SK-N-SH (cell line): ENCODE results near the gene REEP1. TPM values are rescaled to one million over a fixed set of nuclear protein-coding genes. Genes with fewer than 3 reads are reported as not detected.

Experiments used
- CTCF ChIA-PET: fragments of 300-600, 350-600 bp; formaldehyde crosslinking; extraction: SDS; loops from one replicate; lab custom pipeline; 2021; lab: Yijun Ruan, JAX
- POLR2A ChIA-PET: fragments of 350-600 bp; sonication (Branson Sonifier 250); formaldehyde crosslinking; extraction: SDS; loops from one replicate; lab custom pipeline; 2020; ENCODE audit warnings: antibody characterized with exemption, inconsistent platforms; lab: Yijun Ruan, JAX
- DNase-seq: peaks from one replicate; pipeline ENCODE4 v3.0.0; 2012
- H2AFZ ChIP-seq: fragments of 200-600 bp; sonication (generic); 2 replicates; pipeline ENCODE4 v1.8.1; 2016; ENCODE audit warnings: antibody characterized with exemption, mild to moderate bottlenecking, low read depth
- H3F3A ChIP-seq: fragments of 200-600 bp; sonication (generic); replicated peaks from 2 replicates; pipeline ENCODE3; 2016; ENCODE audit warnings: antibody characterized with exemption, mild to moderate bottlenecking; ENCODE audit not compliant: insufficient read depth
- H3K27ac ChIP-seq, 2 experiments: fragments of 200-500 bp in 1 of 2; fragments of 200-600 bp in 1 of 2; sonication (Bioruptor generic) in 1 of 2; sonication (generic), shearing (Covaris generic) in 1 of 2; 2 replicates each; pipeline versions ENCODE4 v1.5.1 to v1.6.1; 2014 to 2016; ENCODE audit warnings: low read depth in 2 of 2, inconsistent platforms in 1 of 2, low read length in 1 of 2, mild to moderate bottlenecking in 1 of 2, mixed read lengths in 1 of 2
- H3K27me3 ChIP-seq: fragments of 200-600 bp; sonication (generic), shearing (Covaris generic); 2 replicates; pipeline ENCODE4 v1.6.1; 2016; ENCODE audit warnings: mixed run types; ENCODE audit not compliant: insufficient read depth
- H3K36me3 ChIP-seq, 2 experiments: fragments of 200-500 bp in 1 of 2; fragments of 200-600 bp in 1 of 2; sonication (Bioruptor generic) in 1 of 2; sonication (generic) in 1 of 2; replicated peaks in 1 of 2; 2 replicates each; pipeline versions ENCODE3 to v1.5.1; 2014 to 2016; ENCODE audit warnings: low read length in 1 of 2, mild to moderate bottlenecking in 1 of 2; ENCODE audit not compliant: insufficient read depth in 2 of 2, control insufficient read depth in 1 of 2
- H3K4me1 ChIP-seq, 2 experiments: fragments of 200-500 bp in 1 of 2; fragments of 200-600 bp in 1 of 2; sonication (Bioruptor generic) in 1 of 2; sonication (generic), shearing (Covaris generic) in 1 of 2; 2 replicates each; pipeline versions ENCODE4 v1.5.1 to v1.6.1; 2014 to 2016; ENCODE audit warnings: low read depth in 1 of 2, low read length in 1 of 2, mixed run types in 1 of 2; ENCODE audit not compliant: insufficient read depth in 2 of 2, control insufficient read depth in 1 of 2
- H3K4me2 ChIP-seq: fragments of 200-600 bp; sonication (generic), shearing (Covaris generic); 2 replicates; pipeline ENCODE4 v1.6.1; 2017; ENCODE audit warnings: mixed run types
- H3K4me3 ChIP-seq, 2 experiments: fragments of 200-500 bp in 1 of 2; fragments of 200-600 bp in 1 of 2; sonication (Bioruptor generic) in 1 of 2; sonication (generic), shearing (Covaris generic) in 1 of 2; 2 replicates each; pipeline versions ENCODE4 v1.5.1 to v1.8.1; 2014 to 2016; ENCODE audit warnings: low read depth in 2 of 2, inconsistent platforms in 1 of 2, low read length in 1 of 2, mild to moderate bottlenecking in 1 of 2, mixed read lengths in 1 of 2, moderate library complexity in 1 of 2
- H3K79me2 ChIP-seq: fragments of 200-600 bp; sonication (generic); 2 replicates; pipeline ENCODE4 v1.8.1; 2017; ENCODE audit warnings: mild to moderate bottlenecking; ENCODE audit not compliant: insufficient read depth
- H3K9ac ChIP-seq: fragments of 200-600 bp; sonication (generic); 2 replicates; pipeline ENCODE4 v1.6.1; 2017; ENCODE audit warnings: mixed run types
- H3K9me2 ChIP-seq: fragments of 200-600 bp; sonication (generic); 2 replicates; pipeline ENCODE4 v1.6.1; 2017; ENCODE audit warnings: mixed run types
- H3K9me3 ChIP-seq: fragments of 200-600 bp; sonication (generic); 2 replicates; pipeline ENCODE4 v1.6.1; 2017; ENCODE audit warnings: mixed run types, mild to moderate bottlenecking, moderate library complexity
- H4K20me1 ChIP-seq: fragments of 200-600 bp; sonication (generic); 2 replicates; pipeline ENCODE4 v1.6.1; 2017; ENCODE audit warnings: mild to moderate bottlenecking, mixed run types; ENCODE audit not compliant: insufficient read depth
- CHD2 ChIP-seq: fragments of 150-350 bp; IDR thresholded peaks from 2 replicates; pipeline ENCODE4 v1.6.1; 2018; ENCODE audit warnings: low read length; ENCODE audit not compliant: partially characterized antibody
- CTCF ChIP-seq: fragments of 200-600 bp; sonication (generic); IDR thresholded peaks from 2 replicates; pipeline ENCODE4 v1.6.1; 2017; ENCODE audit warnings: antibody characterized with exemption, mild to moderate bottlenecking, moderate library complexity
- ELF1 ChIP-seq: IDR thresholded peaks from 2 replicates; pipeline ENCODE4 v1.4.0; 2012
- EP300 ChIP-seq, 2 experiments: IDR thresholded peaks; 2 replicates each; pipeline versions ENCODE4 v1.4.0 to v1.6.1; 2012; ENCODE audit warnings: borderline replicate concordance in 1 of 2, low read depth in 1 of 2, low read length in 1 of 2
- FOSL2 ChIP-seq: IDR thresholded peaks from 2 replicates; pipeline ENCODE4 v1.4.0; 2012; ENCODE audit warnings: low read depth, mild to moderate bottlenecking, moderate library complexity, borderline replicate concordance
- GATA2 ChIP-seq: sonication (generic); formaldehyde crosslinking; IDR thresholded peaks from 2 replicates; pipeline ENCODE4 v1.5.0; 2020; ENCODE audit warnings: mild to moderate bottlenecking, missing genetic modification reagents
- IRF3 ChIP-seq: fragments of 150-350 bp; IDR thresholded peaks from 2 replicates; pipeline ENCODE4 v1.6.1; 2016; ENCODE audit warnings: mild to moderate bottlenecking, low read depth, low read length
- JUND ChIP-seq: IDR thresholded peaks from 2 replicates; pipeline ENCODE4 v1.4.0; 2012
- MAX ChIP-seq: IDR thresholded peaks from 2 replicates; pipeline ENCODE4 v1.4.0; 2012; ENCODE audit warnings: low read depth
- MEF2A ChIP-seq: IDR thresholded peaks from 2 replicates; pipeline ENCODE4 v1.4.0; 2012; ENCODE audit warnings: low read depth, borderline replicate concordance
- MXI1 ChIP-seq: IDR thresholded peaks from 2 replicates; pipeline ENCODE4 v1.6.1; 2012; ENCODE audit warnings: mild to moderate bottlenecking, low read depth, low read length, improper control_type of control experiment
- NFIC ChIP-seq: IDR thresholded peaks from 2 replicates; pipeline ENCODE4 v1.4.0; 2012; ENCODE audit warnings: borderline replicate concordance
- POLR2AphosphoS5 ChIP-seq: IDR thresholded peaks from 2 replicates; pipeline ENCODE4 v1.6.1; 2012; ENCODE audit warnings: low read depth, low read length
- RAD21 ChIP-seq: IDR thresholded peaks from 2 replicates; pipeline ENCODE4 v1.6.1; 2012; ENCODE audit warnings: mild to moderate bottlenecking, low read length
- RCOR1 ChIP-seq: fragments of 150-350 bp; IDR thresholded peaks from 2 replicates; pipeline ENCODE4 v1.6.1; 2017; ENCODE audit warnings: antibody characterized with exemption, low read length
- REST ChIP-seq: IDR thresholded peaks from 2 replicates; pipeline ENCODE4 v1.6.1; 2012; ENCODE audit warnings: mild to moderate bottlenecking, low read depth, low read length, moderate library complexity
- RFX5 ChIP-seq: IDR thresholded peaks from 2 replicates; pipeline ENCODE4 v1.6.1; 2012; ENCODE audit warnings: mild to moderate bottlenecking, improper control_type of control experiment, low read length
- RXRA ChIP-seq: IDR thresholded peaks from 2 replicates; pipeline ENCODE4 v1.4.0; 2012; ENCODE audit warnings: low read depth, mild to moderate bottlenecking, borderline replicate concordance
- SMC3 ChIP-seq: IDR thresholded peaks from 2 replicates; pipeline ENCODE4 v1.6.1; 2012; ENCODE audit warnings: low read depth, low read length, improper control_type of control experiment
- TAF1 ChIP-seq: IDR thresholded peaks from 2 replicates; pipeline ENCODE4 v1.6.1; 2012; ENCODE audit warnings: low read depth, mild to moderate bottlenecking, low read length, moderate library complexity, borderline replicate concordance
- TCF12 ChIP-seq: IDR thresholded peaks from 2 replicates; pipeline ENCODE4 v1.4.0; 2012
- TEAD4 ChIP-seq: IDR thresholded peaks from 2 replicates; pipeline ENCODE4 v1.4.0; 2012; ENCODE audit warnings: mild to moderate bottlenecking, borderline replicate concordance; ENCODE audit not compliant: insufficient read depth
- USF1 ChIP-seq: IDR thresholded peaks from 2 replicates; pipeline ENCODE4 v1.4.0; 2012; ENCODE audit warnings: low read depth, borderline replicate concordance
- USF2 ChIP-seq: fragments of 150-350 bp; IDR thresholded peaks from 2 replicates; pipeline ENCODE4 v1.6.1; 2017; ENCODE audit warnings: antibody characterized with exemption, low read length, low read depth, borderline replicate concordance
- YY1 ChIP-seq: IDR thresholded peaks from 2 replicates; pipeline ENCODE4 v1.4.0; 2012; ENCODE audit warnings: low read depth, mild to moderate bottlenecking
- WGBS: methylation state at CpG from one replicate; pipeline ENCODE4 v1.1.6; 2017; ENCODE audit warnings: low lambda C conversion rate; 5-methylcytosine and 5-hydroxymethylcytosine counted together
- polyA plus RNA-seq, 3 experiments: library from polyadenylated mRNA; depleted of rRNA; stranded (reverse); fragments of >200 nt; gene quantifications; 2 replicates each; pipeline ENCODE4 v1.2.3, GENCODE V29; 2012

Gene REEP1
- polyA plus RNA-seq, 1 of the 3 experiments (the other 2 are of a cell fraction): 0.13 TPM

- H3K9ac ChIP-seq: peak within 1 kb of the TSS; percentile 99
- peaks cover 0 to 11% of the 10 kb centered on the region in 2 experiments; a peak in 2 of 4 replicates for H3K4me1 ChIP-seq
- peaks cover 40% of the 10 kb centered on the region for H4K20me1 ChIP-seq
- H3K27ac ChIP-seq: peak within 1 kb of the TSS; percentile 95 to 98
- 2% methylated on average over 27 of the region's 74 CpGs for WGBS
- no peaks in the 10 kb centered on the region for H3K9me2 ChIP-seq
- peak within 1 kb of the TSS; percentile 87 for H3K4me2 ChIP-seq
- peak; percentile 92 for DNase-seq
- H3K79me2 ChIP-seq: peaks cover 70% of the 10 kb centered on the region
- H3F3A ChIP-seq: peaks cover 36% of the 10 kb centered on the region
- peaks cover 0 to 16% of the 10 kb centered on the region in 2 experiments for H3K36me3 ChIP-seq
- no peaks in the 10 kb centered on the region for H3K27me3 ChIP-seq
- ChIA-PET CTCF (interaction anchor here (0.8 to 2.0 kb wide), 3 partner anchors 10 to 116 kb away, joined by 3 to 6 read pairs (median 4); no protein-coding TSS in a partner anchor), POLR2A (interaction anchor here (0.6 to 1.8 kb wide), 9 partner anchors 9 to 426 kb away, joined by 3 to 9 read pairs (median 4); partner anchors contain the start of genes KDM3A, POLR1A and PTCD3)
- no peaks in the 10 kb centered on the region for H3K9me3 ChIP-seq
- peak within 1 kb of the TSS; percentile 72 for H2AFZ ChIP-seq
- H3K4me3 ChIP-seq: peak within 1 kb of the TSS; percentile 80 to 98
- TF ChIP-seq RCOR1 (no peak), CHD2 (peak; percentile 84), FOSL2 (no peak), POLR2AphosphoS5 (peak; percentile 91; the same call in 1 of the 2 replicates), IRF3 (no peak), TAF1 (peak; percentile 70), MAX (peak; percentile 85; the same call in 1 of the 2 replicates), MXI1 (peak; percentile 92; the same call in 1 of the 2 replicates), EP300 (IDR thresholded peaks at IDR 0.05; ENCODE audit: borderline replicate concordance in 1 of 2, low read depth in 1 of 2, low read length in 1 of 2) (no peak), SMC3 (no peak), JUND (no peak), RFX5 (peak; percentile 90), GATA2 (no peak), RXRA (peak; percentile 27; the same call in 1 of the 2 replicates), ELF1 (peak; percentile 62), USF2 (no peak), TEAD4 (no peak), USF1 (no peak), MEF2A (no peak), RAD21 (no peak), CTCF (no peak), TCF12 (no peak), NFIC (no peak), YY1 (0 out of 2 replicates have a peak, but pooled peaks have one; percentile 14), REST (0 out of 2 replicates have a peak, but pooled peaks have one; percentile 21)
Measured at GRCh38 chr2:86195055-86195807, 142.2 kb downstream of the REEP1 start, which contains the start of gene IMMT. Gene IMMT (minus strand): TSS chr2:86195462. CDS start chr2:86195382, 80 bp downstream.
